HG03432 (cell line): ENCODE measurements around the gene SBNO1.
"Not testable (repeated sequence)": the region's sequence is repeated elsewhere in the genome, so short reads cannot be mapped to it uniquely, and the experiment has no call there.

Experiments
- ATAC-seq: cut with Tn5 transposase; IDR thresholded peaks from one replicate; pipeline ENCODE4 v1.9.1; 2021; ENCODE audit warnings: mild to moderate bottlenecking, moderate library complexity; ENCODE audit not compliant: unreplicated experiment

Gene SBNO1

DNA sequence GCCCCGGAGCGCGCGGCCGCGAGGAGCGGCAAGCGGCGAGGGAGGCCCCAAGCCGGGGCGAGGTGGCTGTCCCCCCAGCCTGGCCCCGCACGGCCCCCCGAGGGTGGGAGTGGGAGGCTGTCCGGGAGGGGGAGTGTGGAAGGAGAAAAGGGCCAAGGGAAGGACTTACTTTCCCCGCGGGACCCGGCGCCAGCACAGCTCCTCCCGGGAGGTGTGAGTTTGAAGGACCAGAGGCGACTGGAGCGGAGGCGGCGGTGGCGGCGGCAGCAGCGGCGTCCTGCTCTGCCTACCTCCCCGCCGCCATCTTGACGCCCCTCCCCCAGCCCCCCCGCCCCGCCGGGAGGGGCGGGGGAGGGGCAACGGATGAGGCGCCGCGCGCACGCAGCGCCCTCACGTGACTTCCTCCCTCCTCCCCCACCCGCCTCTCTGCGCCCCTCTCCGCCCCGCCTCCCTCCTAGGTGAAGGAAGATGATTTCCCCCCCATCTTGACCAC lies at the start of gene SBNO1:
Gene SBNO1 (minus strand): TSS at position 316 of the 493 bp plus-strand sequence. CDS start 14,406 bp downstream, outside the sequence.
- ATAC-seq, result peak; percentile 50

GRCh38 chr12:123410041-123410412 lies 45.4 kb upstream of the SBNO1 start:
- no peak for ATAC-seq

GRCh38 chr12:123409284-123410040 lies 44.8 kb upstream of the SBNO1 start:
- not testable (repeated sequence) for ATAC-seq

DNA sequence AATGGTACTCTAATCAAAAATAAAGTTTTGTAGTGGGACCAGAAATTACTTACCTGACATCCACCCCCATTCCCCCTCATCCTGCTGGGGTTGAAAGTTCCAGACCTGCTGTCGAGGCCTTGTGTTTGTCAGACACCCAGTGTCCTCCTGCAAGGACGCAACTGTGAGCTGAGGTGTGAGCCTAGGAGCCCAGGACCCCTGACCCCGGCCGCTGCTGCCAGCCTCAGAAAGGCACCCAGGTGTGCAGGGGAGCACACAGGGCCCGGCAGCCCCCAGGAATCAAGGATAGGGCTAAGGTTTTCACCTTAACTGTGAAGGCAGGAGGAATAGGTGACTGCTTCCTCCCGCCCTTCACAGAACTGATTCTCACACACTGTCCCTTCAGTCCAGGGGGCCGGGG lies 44.0 kb upstream of the SBNO1 start:
- not testable (repeated sequence) for ATAC-seq

DNA sequence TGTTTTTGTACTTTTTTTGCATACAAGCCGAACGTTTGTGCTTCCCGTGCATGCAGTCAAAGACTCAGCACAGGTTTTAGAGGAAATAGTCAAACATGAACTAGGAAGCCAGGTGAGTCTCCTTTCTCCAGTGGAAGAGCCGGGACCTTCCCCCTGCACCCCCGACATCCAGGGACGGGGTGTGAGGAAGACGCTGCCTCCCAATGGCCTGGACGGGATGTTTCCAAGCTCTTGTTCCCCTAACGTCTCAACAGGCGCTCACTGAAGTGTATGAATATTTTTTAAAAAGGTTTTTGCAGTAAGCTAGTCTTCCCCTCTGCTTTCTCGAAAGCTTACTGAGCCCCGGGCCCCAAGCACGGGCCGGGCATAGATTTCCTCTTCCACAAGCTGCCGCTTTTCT lies 43.3 kb upstream of the SBNO1 start:
- ATAC-seq, result not testable (repeated sequence)

DNA sequence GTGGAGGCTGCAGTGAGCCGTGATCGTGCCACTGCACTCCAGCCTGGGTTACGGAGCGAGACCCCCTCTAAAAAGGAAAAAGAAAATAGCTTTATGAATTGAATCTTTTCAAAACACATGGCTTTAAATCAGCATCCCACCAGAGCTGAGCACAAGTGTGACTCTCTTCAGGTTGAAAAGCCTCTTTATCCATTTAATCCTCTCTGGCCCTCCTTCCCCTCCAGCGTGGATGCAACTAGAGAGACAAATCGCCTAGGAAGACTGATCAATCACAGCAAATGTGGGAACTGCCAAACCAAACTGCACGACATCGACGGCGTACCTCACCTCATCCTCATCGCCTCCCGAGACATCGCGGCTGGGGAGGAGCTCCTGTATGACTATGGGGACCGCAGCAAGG lies 42.6 kb upstream of the SBNO1 start:
- ATAC-seq, result not testable (repeated sequence)

DNA sequence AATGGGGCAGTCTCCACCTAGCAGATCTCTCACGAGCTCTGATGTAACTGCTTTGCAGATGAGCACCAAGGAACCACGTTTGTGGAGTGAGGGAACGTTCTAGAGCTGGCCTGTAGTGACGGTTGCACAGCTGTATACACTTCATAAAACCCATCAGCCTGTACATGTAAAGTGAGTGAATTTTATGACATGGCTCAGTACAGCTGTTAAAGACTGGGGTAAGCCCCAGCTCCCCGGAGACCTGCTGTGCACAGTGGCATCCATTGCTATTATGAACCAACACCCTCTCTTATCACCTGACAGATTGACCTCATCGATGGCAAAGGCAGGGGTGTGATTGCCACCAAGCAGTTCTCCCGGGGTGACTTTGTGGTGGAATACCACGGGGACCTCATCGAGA lies 39.9 kb upstream of the SBNO1 start:
- no peak for ATAC-seq

GRCh38 chr12:123401753-123402683 lies 37.4 kb upstream of the SBNO1 start:
- ATAC-seq, result no peak

- ATAC-seq, result no peak
Observed at GRCh38 chr12:123399255-123399617, 34.6 kb upstream of the SBNO1 start.

DNA sequence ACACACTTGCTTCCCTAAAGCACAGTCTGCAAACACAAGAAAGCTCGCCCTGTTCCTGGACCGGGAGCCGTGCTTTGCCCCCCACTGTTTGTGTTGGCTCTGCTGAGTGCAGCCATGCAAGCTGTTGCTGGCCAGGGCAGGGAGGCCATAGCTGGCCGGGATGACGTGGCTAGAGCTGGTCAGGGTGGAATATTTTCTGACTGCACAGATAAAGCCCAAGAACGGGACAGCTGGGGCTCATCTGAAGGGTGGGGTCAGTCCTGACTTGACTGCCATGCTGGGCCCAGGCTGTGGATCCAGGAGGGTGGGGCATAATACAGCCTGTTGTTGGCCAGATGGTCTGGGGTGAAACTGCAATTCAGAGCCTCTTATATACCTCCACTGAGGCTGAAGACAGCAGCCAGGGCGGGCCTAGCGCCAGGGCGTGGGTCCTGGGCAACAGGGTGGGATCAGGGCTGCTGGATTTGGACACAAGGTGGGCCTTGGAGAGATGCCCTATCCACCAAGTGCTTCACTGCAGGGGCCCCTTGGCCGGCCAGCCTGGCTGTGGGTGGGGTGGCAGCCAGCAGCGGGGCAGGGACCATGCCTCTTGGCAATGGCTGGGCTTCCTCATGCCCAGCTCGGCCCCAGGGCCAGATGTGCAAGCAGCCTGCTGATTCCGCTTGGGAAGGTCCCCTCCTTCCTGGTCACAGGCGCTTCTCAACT lies 34.1 kb upstream of the SBNO1 start:
- no peak for ATAC-seq

- no peak for ATAC-seq
Observed at GRCh38 chr12:123398177-123398549, 33.5 kb upstream of the SBNO1 start.

- ATAC-seq, result no peak
Observed at GRCh38 chr12:123397400-123397799, 32.8 kb upstream of the SBNO1 start.

- no peak for ATAC-seq
Observed at GRCh38 chr12:123396954-123397353, 32.3 kb upstream of the SBNO1 start.

DNA sequence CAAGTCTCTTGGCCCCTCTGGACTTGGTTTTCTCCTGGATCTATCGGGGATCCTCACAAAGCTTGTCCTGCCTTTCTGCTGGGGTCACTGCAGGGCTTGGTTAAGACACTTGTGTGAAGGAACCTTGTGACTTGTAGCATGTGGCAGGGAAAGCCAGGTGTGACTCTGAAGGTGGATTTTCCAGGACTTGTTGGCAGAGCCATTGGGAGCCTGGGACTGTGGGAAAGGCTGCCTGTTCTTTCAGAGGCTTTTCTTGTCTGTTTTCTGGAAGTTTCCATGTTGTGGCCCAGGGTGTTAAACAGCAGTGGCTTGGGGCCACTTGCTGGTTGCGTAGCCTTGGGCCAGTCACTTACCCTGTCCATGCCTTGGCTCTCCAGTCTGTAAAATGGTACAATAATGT lies 31.9 kb upstream of the SBNO1 start:
- no peak for ATAC-seq

GRCh38 chr12:123395236-123395635 lies 30.6 kb upstream of the SBNO1 start:
- ATAC-seq, result no peak

DNA sequence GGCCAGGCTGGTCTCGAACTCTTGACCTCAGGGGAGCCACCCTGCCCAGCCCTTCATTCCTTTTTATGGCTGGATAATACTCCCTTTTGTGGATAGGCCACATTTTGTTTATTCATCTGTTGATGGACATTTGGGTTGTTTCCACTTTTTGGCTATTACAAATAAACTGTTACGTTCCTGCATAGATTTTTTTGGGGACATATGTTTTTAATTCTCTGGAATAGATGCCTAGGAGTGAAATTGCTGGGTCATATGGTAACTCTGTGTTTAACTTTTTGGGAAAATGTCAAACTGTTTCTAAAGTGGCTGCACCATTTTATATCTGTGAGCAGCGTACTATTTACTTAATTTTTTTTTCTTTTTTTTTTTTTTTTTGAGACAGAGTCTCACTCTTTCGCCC lies 29.1 kb upstream of the SBNO1 start:
- no peak for ATAC-seq

GRCh38 chr12:123391546-123392343 lies 27.1 kb upstream of the SBNO1 start:
- no peak for ATAC-seq

DNA sequence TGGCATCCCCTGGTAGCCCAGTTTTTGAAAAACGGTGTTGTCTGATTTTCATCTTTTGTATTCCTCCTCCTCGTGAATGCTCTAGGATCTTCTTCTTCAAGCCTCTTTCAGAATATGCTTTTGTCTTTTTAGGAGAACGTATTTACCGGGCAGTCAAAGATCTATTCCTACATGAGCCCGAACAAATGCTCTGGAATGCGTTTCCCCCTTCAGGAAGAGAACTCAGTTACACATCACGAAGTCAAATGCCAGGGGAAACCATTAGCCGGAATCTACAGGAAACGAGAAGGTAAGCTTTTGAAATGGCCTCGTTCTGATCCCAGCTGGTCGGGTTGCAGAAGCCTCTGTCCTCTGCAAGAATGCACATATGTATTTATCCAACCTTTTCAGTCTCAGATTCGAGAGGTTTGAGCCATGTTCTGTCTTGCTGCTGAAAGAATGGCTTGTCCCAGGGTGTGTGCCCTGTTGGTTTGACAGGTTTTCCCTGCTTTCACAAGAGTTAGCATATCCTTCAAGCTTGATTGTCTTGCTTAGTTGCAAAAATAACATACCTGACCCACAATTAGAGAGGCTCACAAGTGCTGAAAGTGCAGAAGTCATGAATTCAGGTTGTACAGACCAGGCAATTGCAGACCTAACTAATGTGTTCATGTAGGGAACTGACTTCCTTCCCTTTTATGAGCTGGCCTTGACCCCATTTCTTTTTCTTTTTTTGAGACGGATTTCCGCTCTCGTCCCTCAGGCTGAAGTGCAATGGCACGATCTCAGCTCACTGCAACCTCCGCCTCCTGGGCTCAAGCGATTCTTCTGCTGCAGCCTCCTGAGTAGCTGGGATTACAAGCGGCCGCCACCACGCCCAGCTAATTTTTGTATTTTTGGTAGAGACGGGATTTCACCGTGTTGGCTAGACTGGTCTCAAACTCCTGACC lies 26.1 kb upstream of the SBNO1 start:
- no peak for ATAC-seq

GRCh38 chr12:123389560-123390351 lies 25.1 kb upstream of the SBNO1 start:
- peak; percentile 28 for ATAC-seq
